ENCODE results near the gene NIBAN1. TPM values are rescaled to one million over a fixed set of nuclear protein-coding genes. Genes with fewer than 3 reads are reported as not detected.

NIBAN1 gene
- total RNA-seq, 1 donor from 2014 or later: 97.4 TPM

- DNase-seq (ENCODE audit: low read depth) (peak; percentile 35), FAIRE-seq (no peak)
- TF ChIP-seq CTCF (IDR thresholded peaks at IDR 0.05; ENCODE audit: insufficient read depth, low read length, severe bottlenecking): no peak
- H3K27me3 ChIP-seq (ENCODE audit: control insufficient read depth, insufficient read depth, low read length): no peaks in the 10 kb centered on the region
- H3K4me3 ChIP-seq (ENCODE audit: low read depth, low read length): no peak overlapping the region
- no peaks in the 10 kb centered on the region for H3K36me3 ChIP-seq (ENCODE audit: control insufficient read depth, insufficient read depth, low read length)
These were observed 3.6 kb downstream of the NIBAN1 start for GRCh38 chr1:184970691-184971161.

- FAIRE-seq: no peak
- peaks cover 3% of the 10 kb centered on the region for H3K36me3 ChIP-seq (ENCODE audit: control insufficient read depth, insufficient read depth, low read length)
- no peak for TF ChIP-seq CTCF (IDR thresholded peaks at IDR 0.05; ENCODE audit: insufficient read depth, low read length, severe bottlenecking)
- no peaks in the 10 kb centered on the region for H3K27me3 ChIP-seq (ENCODE audit: control insufficient read depth, insufficient read depth, low read length)
- DNase-seq (ENCODE audit: low read depth): no peak
- no peak overlapping the region for H3K4me3 ChIP-seq (ENCODE audit: low read depth, low read length)
These were observed 7.3 kb downstream of the NIBAN1 start for GRCh38 chr1:184966989-184967388.

GRCh38 chr1:184965944-184966860 is 8.1 kb downstream of the NIBAN1 start:
- Histone ChIP-seq H3K36me3 (ENCODE audit: control insufficient read depth, insufficient read depth, low read length) (peaks cover 3% of the 10 kb centered on the region), H3K27me3 (ENCODE audit: control insufficient read depth, insufficient read depth, low read length) (no peaks in the 10 kb centered on the region), H3K4me3 (ENCODE audit: low read depth, low read length) (no peak overlapping the region)
- DNase-seq (ENCODE audit: low read depth): peak; percentile 73
- no peak for FAIRE-seq
- no peak for TF ChIP-seq CTCF (IDR thresholded peaks at IDR 0.05; ENCODE audit: insufficient read depth, low read length, severe bottlenecking)

GRCh38 chr1:184965439-184965838 is 8.9 kb downstream of the NIBAN1 start:
- DNase-seq (ENCODE audit: low read depth): no peak
- FAIRE-seq: no peak
- TF ChIP-seq CTCF (IDR thresholded peaks at IDR 0.05; ENCODE audit: insufficient read depth, low read length, severe bottlenecking): no peak
- Histone ChIP-seq H3K36me3 (ENCODE audit: control insufficient read depth, insufficient read depth, low read length) (peaks cover 3% of the 10 kb centered on the region), H3K27me3 (ENCODE audit: control insufficient read depth, insufficient read depth, low read length) (no peaks in the 10 kb centered on the region), H3K4me3 (ENCODE audit: low read depth, low read length) (no peak overlapping the region)

- peaks cover 4% of the 10 kb centered on the region for H3K36me3 ChIP-seq (ENCODE audit: control insufficient read depth, insufficient read depth, low read length)
- no peak overlapping the region for H3K4me3 ChIP-seq (ENCODE audit: low read depth, low read length)
- H3K27me3 ChIP-seq (ENCODE audit: control insufficient read depth, insufficient read depth, low read length): no peaks in the 10 kb centered on the region
- no peak for TF ChIP-seq CTCF (IDR thresholded peaks at IDR 0.05; ENCODE audit: insufficient read depth, low read length, severe bottlenecking)
- no peak for FAIRE-seq
- no peak for DNase-seq (ENCODE audit: low read depth)
These were observed 14.7 kb downstream of the NIBAN1 start for GRCh38 chr1:184959626-184960025.

Data from bronchial epithelial cell (primary cell).